Peyer's patch (tissue), 4 donors: ENCODE data around the gene LRRC74A.

ENCODE experiments used
- CTCF ChIP-seq, 6 experiments: fragments of 450-650 bp in 4 of 6; fragments of 200-600 bp in 2 of 6; sonication (generic) in 1 of 6; IDR thresholded peaks; one replicate each; pipeline ENCODE4 v1.5.1; 2017 to 2019; ENCODE audit warnings: antibody characterized with exemption in 6 of 6, mild to moderate bottlenecking in 3 of 6, moderate library complexity in 1 of 6
- POLR2A ChIP-seq, 2 donors: fragments of 450-650 bp; IDR thresholded peaks; one replicate each; pipeline ENCODE4 v1.5.1; 2017; ENCODE audit warnings: antibody characterized with exemption in 2 of 2, mild to moderate bottlenecking in 2 of 2, moderate library complexity in 2 of 2

GRCh38 chr14:76882651-76883050 lies 56.4 kb downstream of the LRRC74A start:
- TF ChIP-seq CTCF (IDR thresholded peaks at IDR 0.05) = no peak
- TF ChIP-seq POLR2A (IDR thresholded peaks at IDR 0.05) = no peak
